ENCODE results near the gene MRPL28.
"Not testable (repeated sequence)": the region's sequence is repeated elsewhere in the genome, so short reads cannot be mapped to it uniquely, and the experiment has no call there.

MRPL28 gene

DNA sequence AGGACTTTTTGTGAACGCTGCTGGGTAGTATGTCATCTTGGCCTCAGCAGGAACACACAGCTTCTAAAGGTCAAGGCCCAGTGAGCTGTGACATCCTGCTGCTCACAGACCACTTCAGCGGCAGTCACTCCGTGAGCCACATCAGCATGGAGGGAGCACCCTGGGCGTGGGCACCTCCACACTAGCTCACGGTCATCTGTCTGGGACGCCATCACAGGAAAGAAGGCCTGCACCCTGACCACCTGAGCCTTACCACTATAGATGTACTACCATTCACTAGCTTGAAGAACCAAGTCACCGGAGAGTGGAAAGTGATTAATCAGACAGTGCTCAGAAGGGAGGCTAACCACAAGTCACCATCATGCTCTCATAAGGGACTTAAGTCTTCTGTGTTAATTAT lies 21.1 kb downstream of the MRPL28 start:
- DNase-seq (ENCODE audit: low read depth), result no peak
- TF ChIP-seq, protein P1, sequence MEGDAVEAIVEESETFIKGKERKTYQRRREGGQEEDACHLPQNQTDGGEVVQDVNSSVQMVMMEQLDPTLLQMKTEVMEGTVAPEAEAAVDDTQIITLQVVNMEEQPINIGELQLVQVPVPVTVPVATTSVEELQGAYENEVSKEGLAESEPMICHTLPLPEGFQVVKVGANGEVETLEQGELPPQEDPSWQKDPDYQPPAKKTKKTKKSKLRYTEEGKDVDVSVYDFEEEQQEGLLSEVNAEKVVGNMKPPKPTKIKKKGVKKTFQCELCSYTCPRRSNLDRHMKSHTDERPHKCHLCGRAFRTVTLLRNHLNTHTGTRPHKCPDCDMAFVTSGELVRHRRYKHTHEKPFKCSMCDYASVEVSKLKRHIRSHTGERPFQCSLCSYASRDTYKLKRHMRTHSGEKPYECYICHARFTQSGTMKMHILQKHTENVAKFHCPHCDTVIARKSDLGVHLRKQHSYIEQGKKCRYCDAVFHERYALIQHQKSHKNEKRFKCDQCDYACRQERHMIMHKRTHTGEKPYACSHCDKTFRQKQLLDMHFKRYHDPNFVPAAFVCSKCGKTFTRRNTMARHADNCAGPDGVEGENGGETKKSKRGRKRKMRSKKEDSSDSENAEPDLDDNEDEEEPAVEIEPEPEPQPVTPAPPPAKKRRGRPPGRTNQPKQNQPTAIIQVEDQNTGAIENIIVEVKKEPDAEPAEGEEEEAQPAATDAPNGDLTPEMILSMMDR (IDR thresholded peaks at IDR 0.05; ENCODE audit: control insufficient read depth, extremely low read depth, insufficient read depth), result no peak
- no peak overlapping the region for H3K4me3 ChIP-seq (ENCODE audit: low read depth, low read length)

DNA sequence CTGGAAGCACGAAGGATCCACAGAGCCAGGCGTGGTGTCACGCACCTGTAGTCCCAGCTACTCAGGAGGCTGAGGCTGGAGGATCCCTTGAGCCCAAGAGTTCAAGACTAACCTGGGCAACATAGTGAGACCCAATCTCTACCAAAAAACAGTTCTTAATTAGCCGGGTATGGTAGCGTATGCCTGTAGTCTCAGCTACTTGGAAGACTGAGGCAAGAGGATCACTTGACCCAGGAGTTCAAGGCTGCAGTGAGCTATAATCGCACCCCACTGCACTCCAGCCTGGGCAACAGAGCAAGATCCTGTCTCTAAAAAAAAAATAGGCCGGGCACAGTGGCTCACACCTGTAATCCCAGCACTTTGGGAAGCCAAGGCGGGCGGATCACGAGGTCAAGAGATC lies 21.8 kb downstream of the MRPL28 start:
- DNase-seq (ENCODE audit: low read depth), result not testable (repeated sequence)

DNA sequence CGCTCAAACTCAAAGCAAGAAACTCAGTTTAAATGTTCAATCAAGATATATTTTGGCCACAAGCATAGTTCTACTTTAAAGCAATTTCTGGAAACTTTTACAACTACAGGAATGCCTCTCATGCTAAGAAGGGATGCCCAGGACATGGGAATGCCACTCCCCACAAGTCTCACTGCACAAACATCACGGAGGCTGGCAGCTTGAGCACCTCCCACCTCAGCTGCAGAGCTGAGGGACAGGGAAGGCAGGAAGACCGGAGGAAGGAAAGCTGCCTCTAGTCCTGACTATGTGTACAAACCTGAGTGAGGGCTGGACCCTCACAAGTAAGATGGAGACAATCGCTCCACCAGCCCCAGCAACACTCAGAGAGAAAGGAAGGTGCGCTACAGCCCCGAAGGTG lies 23.1 kb downstream of the MRPL28 start:
- TF ChIP-seq, protein P1 (IDR thresholded peaks at IDR 0.05; ENCODE audit: control insufficient read depth, extremely low read depth, insufficient read depth), result no peak
- H3K4me3 ChIP-seq (ENCODE audit: low read depth, low read length), result no peak overlapping the region
- no peak for DNase-seq (ENCODE audit: low read depth)

More for the DNA sequence above, 21.8 kb downstream of the MRPL28 start:
- not testable (repeated sequence) for H3K4me3 ChIP-seq (ENCODE audit: low read depth, low read length)

DNA sequence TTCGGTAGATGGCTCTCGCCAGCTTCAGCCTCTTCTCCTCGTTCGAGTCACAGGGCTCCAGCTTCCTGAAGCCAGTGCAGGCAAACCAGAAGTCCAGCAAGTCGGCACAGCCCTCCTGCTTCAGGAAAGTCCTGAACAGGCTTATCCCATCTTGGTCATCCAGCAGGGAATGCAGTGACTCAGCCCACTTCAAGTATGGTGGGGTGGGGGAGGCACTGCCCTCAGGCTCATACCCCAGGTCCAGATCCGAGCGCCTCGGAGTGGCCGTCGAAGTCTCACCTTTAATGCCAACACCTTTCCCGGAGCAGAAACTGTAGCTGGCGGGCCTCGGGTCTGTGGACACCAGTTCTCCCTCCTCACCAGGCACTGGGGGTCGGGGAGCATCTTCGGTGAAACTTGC lies 23.8 kb downstream of the MRPL28 start:
- no peak for DNase-seq (ENCODE audit: low read depth)
- H3K4me3 ChIP-seq (ENCODE audit: low read depth, low read length), result no peak overlapping the region
- TF ChIP-seq, protein P1 (IDR thresholded peaks at IDR 0.05; ENCODE audit: control insufficient read depth, extremely low read depth, insufficient read depth), result no peak

DNA sequence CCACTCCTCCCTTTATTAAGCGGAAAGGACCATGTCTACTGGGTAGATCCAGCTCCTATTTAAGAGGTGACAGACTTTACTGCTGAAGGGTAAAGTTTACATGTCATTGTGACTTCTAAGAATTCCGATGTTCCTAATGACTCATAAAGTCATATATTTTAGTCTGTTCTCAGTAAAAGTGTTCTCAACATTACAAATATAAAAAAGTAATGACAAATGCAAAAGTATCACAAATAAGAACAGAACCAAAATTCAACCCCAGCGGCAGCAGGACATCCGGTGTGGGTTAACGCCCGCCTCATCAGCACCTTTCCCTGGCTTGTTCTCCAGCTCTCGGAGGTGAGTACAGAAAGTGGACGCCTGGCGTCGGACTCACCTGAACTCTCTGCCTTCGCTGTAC lies 24.6 kb downstream of the MRPL28 start:
- no peak for DNase-seq (ENCODE audit: low read depth)
- TF ChIP-seq, protein P1 (IDR thresholded peaks at IDR 0.05; ENCODE audit: control insufficient read depth, extremely low read depth, insufficient read depth), result no peak
- H3K4me3 ChIP-seq (ENCODE audit: low read depth, low read length), result no peak overlapping the region

DNA sequence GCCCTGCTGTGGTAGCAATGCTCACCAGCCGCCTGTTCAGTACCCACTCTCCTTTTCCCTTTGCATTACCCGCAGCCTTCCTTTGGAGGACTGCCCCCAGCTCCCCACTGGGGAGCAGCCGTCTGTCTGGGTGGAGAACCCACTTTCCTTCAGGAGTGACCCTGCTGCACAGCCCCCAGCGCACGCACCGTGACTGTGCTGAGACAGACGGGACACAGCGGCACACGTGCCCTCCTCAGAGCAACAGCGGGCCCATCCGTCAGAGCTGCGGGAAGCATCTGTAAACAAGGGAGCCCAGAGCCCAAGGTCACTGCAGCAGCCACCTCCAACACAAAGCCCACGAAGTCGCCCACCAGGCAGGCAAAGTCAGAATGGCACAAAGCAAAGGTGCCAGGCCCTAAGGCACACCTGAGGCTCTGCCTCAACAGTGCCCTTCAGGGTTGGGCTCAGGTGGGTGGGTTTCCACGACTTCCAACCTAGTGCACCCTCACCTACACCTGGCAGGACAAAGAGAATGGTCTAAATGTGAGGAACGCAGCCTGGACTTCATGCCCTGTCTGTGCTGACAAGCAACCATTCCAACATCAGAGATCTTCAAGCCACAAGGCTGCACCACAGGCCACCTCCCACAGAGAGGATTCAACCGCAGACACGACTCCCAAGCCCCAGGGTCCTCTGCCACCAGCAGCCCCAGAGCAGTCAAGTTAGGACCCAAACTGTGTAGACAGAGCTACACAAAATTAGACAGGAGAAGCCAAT lies 27.7 kb downstream of the MRPL28 start:
- no peak for DNase-seq (ENCODE audit: low read depth)

DNA sequence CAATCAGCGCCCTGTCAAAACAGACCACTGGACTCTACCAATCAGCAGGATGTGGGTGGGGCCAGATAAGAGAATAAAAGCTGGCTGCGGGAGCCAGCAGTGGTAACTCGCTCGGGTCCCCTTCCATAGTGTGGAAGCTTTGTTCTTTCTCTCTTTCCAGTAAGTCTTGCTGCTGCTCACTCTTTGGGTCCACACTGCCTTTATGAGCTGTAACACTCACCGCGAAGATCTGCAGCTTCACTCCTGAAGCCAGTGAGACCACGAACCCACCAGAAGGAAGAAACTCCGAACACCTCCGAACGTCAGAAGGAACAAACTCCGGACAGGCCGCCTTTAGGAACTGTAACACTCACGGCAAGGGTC lies 28.4 kb downstream of the MRPL28 start:
- not testable (repeated sequence) for DNase-seq (ENCODE audit: low read depth); H3K4me3 ChIP-seq (ENCODE audit: low read depth, low read length)

More for the DNA sequence above, 27.7 kb downstream of the MRPL28 start:
- H3K4me3 ChIP-seq (ENCODE audit: low read depth, low read length), result no peak overlapping the region
- TF ChIP-seq, protein P1 (IDR thresholded peaks at IDR 0.05; ENCODE audit: control insufficient read depth, extremely low read depth, insufficient read depth), result no peak

DNA sequence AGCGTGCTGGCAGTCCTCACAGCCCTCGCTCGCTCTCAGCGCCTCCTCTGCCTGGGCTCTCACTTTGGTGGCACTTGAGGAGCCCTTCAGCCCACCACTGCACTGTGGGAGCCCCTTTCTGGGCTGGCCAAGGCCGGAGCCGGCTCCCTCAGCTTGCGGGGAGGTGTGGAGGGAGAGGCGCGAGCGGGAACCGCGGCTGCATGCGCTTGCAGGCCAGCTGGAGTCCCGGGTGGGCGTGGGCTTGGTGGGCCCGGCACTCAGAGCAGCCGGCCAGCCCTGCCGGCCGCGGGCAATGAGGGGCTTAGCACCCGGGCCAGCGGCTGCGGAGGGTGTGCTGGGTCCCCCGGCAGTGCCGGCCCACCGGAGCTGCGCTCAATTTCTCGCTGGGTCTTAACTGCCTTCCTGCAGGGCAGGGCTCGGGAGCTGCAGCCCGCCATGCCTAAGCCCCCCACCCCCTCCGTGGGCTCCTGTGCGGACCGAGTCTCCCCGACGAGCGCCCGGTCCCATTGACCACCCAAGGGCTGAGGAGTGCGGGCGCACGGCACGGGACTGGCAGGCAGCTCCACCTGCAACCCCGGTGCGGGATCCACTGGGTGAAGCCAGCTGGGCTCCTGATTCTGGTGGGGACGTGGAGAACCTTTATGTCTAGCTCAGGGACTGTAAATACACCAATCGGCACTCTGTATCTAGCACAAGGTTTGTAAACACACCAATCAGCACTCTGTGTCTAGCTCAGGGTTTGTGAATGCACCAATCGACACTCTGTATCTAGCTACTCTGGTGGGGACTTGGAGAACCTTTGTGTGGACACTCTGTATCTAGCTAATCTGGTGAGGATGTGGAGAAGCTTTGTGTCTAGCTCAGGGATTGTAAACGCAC lies 29.0 kb downstream of the MRPL28 start:
- not testable (repeated sequence) for H3K4me3 ChIP-seq (ENCODE audit: low read depth, low read length); DNase-seq (ENCODE audit: low read depth)

Measured in LNCaP clone FGC (cell line).